HG03159 (cell line): Measurements from ENCODE around the gene ARHGAP10.

Experiments
- ATAC-seq: cut with Tn5 transposase; IDR thresholded peaks from one replicate; pipeline ENCODE4 v1.9.1; 2021; ENCODE audit warnings: mild to moderate bottlenecking, moderate library complexity; ENCODE audit not compliant: unreplicated experiment

Gene ARHGAP10

GRCh38 chr4:148057984-148058859 is 326.3 kb downstream of the ARHGAP10 start:
- ATAC-seq = no peak

DNA sequence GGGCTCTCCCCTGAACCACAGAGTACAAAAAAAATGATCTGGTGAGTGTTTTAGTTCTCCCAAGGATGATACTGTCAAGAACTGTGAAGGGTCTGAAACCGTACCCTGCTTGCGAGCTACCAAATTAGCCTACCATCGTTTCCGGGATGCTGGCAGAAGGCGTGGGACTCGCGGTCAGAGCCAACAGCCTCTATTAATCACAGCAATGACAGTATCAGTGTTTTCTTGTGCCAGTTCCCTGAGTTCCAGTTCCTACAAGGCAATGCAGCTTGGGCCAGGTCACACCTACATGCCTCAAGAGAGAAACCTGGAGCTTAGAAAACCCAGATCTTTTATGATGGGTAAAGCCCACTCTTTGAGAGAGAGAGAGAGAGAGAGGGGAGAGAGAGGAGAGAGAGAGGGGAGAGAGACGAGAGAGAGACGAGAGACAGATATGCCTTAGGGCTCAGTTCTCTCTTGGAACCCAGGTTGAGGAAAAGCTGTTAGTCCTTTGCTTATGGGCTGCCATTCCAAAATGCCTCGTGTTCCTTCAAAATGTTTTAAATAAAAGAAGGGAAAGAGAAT is 327.8 kb downstream of the ARHGAP10 start:
- no peak for ATAC-seq

GRCh38 chr4:148060264-148061140 is 328.6 kb downstream of the ARHGAP10 start:
- no peak for ATAC-seq

DNA sequence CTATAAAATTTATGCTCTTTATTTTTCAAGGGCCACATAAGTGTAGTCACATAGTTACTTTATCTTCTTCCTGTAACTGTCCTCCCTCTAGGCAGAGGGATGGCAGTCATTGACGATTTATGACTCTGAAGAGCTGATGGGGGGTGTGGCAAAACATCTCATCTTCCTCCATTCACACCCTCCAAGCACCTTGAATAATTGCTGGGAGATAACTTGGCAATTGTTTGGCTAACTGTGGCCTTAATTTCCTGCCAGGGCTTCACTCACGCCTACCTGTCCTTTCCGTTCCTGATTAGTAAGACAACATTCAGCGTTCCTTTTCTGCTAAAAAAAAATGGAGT is 329.2 kb downstream of the ARHGAP10 start:
- no peak for ATAC-seq

DNA sequence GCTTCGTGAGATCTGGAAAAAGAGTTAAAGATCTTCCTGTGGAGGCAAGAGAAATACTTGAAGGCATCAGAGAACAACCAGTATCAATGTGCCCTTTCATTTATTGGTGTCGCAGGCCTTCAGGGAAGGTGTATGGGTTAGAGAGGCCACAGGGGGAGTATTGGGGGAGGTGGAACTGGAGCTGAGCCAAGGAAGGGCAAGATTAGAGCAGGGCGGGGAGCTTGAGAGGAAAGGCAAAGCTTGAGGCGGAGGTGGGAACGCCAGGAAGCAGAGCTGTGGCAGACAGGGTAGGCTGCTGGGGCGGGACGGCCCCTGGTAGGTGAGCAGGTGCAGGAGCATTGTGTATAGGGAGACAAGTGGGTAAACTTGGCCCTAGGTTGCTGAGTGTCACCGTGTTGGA is 329.9 kb downstream of the ARHGAP10 start:
- ATAC-seq = no peak

GRCh38 chr4:148062301-148062950 is 330.5 kb downstream of the ARHGAP10 start:
- ATAC-seq = no peak

GRCh38 chr4:148064451-148064850 is 332.6 kb downstream of the ARHGAP10 start:
- ATAC-seq = no peak

DNA sequence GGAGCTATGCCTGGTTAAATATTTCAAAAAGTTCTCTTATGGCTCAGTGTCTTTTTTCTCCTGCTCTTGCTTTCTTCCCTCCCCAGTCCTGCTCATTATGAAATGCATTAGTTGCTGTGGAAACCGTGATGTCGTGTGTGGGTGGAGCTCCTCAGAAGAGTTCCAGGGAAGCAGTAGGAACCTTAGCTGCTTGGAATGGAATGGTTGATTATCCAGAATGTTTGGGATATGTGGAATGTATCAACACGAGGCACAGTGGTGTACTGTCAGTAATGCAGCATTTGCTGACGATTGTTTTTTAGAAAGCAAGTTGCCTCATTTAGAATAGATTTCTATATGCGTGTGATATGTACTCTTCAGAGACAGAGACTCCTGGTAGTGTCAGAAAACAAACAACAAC is 333.2 kb downstream of the ARHGAP10 start:
- ATAC-seq = no peak

DNA sequence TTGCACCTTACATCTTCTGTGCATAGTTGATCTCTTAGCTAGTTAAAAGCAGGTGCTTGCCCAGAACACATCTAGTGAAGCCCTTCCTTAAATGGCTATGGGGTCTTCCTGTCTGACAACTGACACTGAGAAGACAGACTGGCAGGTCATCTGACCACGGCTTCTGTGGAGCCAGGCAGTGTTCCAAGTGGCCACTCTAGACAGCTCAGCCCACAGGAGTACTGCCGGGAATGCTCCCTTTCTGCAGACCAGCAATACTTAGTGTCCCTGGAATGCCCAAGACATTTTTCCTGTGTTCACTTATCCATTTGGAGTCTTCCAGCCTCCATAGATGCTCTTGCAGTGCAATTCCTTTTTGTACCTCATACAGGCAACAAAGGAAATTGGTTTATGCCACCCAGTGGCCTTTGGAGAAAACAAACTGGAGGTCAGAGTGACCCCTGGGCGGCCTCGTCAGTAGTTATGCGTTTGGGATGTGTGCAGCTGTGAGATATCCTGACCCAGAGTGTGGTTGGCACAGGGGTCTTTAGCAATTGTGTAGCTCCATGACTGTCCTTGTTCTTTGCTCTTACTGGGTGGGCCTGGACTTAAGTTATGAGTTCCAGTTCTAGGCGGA is 335.5 kb downstream of the ARHGAP10 start:
- no peak for ATAC-seq

DNA sequence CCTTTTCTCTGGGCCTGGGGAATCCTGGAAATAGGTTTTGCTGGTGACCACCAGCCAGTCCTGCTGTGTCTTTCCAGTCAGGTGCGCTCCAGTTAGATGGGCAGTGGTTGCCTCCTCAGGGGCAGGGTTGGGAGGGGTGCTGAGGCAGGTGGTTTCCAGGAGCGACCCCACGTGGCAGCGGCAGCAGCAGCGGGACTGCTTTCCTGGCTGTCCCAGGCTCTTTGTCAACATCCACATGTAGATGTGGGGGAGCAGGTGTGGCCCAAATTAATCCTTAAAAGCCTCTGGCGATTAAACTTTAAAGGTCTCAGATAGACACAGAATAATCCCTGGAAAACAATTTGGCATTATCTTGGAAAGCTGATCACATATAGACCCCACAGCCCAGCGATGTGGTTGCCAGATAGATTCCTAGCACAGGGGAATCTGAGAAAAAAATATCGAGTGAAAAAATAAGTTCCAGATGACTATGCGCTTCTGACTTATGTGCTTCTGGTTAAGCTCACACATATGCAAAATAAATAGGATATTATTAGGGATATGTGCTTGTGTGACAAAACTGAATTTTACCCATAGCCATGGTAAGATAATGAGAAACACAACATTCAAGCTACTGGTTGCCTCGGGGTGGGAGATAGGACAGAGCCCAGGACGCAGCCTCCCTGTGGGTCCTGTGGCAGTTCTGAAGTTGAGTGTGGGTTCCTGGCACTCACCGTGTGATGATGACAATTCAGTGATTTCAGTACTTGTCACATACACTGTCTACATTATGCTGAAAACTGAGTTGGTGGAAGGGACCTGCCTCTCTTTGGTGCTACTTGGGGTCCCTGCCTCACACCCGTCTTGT is 336.4 kb downstream of the ARHGAP10 start:
- no peak for ATAC-seq

DNA sequence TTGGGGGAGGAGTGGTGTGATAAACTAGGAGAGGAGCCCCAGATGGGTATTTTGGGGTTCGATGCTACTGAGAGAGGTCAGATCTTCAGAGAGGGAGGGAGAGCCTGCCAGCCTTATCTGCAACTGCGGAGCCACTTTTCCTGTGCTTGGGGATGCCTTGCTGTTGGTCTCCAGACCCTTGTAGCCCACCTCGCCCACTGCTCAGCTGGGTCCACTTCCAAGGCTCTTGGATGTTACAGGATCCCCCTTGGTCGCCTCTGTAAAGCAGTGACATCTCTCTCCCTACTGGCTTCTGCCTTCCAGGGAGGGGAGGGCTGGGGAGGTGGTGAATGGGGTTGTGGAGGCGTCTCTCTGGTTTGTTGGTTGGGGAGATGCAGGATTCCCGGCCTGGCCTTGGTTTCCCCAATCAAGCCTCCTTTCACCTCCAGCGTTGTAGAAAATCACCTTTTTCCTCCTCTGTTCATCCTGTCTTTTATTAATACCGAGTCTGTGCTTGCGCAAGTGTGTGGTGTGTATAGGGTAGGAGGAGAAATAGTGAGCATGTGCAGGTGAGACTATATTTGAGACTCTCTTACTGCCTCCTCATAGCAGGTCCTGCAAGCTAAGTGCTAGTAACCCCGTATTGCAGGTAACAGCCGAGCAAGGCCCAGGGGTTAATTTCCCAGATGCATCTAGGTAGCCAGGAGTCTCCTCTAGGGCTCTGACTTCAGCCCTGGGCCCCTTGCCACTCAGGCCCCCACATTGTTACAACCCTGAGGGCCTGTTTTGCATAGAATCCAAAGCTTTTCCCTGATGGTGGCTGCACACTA is 337.4 kb downstream of the ARHGAP10 start:
- no peak for ATAC-seq

- ATAC-seq = no peak
Observed at GRCh38 chr4:148069895-148070178, 337.9 kb downstream of the ARHGAP10 start.

DNA sequence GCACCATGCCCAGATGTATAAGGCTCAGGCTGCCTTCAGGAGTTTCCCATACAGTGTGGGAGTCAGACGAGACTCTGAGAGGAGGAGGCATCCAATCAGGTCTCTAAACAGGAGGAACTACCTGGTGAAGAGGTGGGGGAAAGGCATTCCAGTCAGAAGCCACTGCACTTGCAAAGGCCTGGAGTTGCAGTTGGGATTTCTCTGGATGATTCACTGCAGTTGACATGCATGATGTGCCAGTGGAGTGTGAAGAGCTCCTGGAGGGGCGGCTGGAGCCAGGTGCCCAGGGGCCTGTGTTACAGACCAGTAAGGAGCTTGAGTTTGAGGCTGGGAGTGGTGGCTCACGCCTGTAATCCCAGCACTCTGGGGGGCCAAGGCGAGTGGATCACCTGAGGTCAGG is 339.1 kb downstream of the ARHGAP10 start:
- ATAC-seq = no peak

- ATAC-seq = no peak
Observed at GRCh38 chr4:148072789-148073188, 340.9 kb downstream of the ARHGAP10 start.

DNA sequence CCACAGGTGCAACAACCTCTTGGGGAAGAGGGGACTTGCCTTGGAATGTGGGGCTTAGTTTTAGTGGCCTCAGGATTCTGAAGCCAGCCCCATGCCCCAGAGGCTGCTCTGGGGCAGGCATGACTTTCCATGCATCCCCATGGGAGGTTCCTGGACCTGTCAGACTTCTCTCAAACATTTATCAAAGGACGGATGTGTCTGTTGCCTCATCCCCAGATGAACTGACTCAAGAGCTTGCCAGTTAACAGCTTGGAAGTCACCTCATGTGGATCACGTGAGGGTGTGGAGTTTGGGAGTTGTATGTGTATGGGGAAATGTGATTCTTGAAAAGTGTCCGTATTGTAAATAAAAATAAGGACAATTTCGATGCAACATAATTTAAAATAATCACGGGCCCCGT is 341.5 kb downstream of the ARHGAP10 start:
- no peak for ATAC-seq

GRCh38 chr4:148074462-148074861 is 342.6 kb downstream of the ARHGAP10 start:
- no peak for ATAC-seq

- no peak for ATAC-seq
Observed at GRCh38 chr4:148075438-148075837, 343.6 kb downstream of the ARHGAP10 start.

DNA sequence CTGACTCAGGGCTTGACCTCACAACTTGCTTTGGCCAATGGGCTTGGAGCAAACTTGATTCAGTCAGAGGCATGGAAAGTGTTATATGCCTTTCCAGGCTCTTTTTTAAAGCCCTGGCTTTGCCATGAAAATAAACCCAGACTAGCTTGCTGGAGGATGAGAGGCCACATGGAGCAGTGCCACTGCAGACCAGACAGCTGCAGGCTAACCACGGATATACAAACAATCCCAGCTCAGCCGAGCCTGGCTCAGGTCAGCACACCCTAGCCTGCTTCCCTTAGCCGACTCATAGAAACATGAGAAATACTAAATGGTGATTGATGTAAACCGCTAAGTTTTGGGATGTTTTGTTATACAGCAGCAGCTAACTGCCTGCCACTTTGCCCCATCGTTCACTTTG is 345.1 kb downstream of the ARHGAP10 start:
- no peak for ATAC-seq

DNA sequence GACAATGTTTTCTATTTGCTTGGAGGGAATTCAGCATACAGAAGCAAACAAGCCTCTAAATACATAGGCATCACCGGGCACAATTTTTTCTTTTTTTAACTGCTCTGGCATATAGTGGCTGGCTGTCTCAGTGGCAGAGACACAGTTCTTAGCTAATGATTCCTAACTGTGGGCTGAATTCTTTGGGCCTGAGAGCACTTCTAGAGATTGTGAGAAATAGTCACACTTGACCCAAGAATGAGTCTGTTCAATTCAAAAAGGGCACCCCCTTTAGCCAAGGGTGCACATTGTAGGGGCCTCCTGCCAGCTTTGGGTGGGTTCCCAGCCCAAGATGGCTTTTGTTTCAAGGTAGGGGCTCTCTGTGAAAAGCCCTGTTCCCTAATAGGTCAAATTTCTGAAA is 345.7 kb downstream of the ARHGAP10 start:
- no peak for ATAC-seq
